MV-4-11 (cell line): Measurements from ENCODE around the gene EEF1AKMT3.
A peak's percentile ranks its signal among the peaks of the same experiment; 100 is the strongest.

Source experiments
- DNase-seq: peaks from one replicate; lab custom pipeline; 2025; lab: John Stamatoyannopoulos, UW

The EEF1AKMT3 gene

GRCh38 chr12:57772429-57773322, at the start of gene EEF1AKMT3:
TSS of gene EEF1AKMT3 (plus strand) at chr12:57772614. CDS start at chr12:57772725, 111 bp downstream.
- peak; percentile 65 for DNase-seq

- no peak for DNase-seq
Observed at GRCh38 chr12:57722716-57723629, 49.4 kb upstream of the EEF1AKMT3 start.

- no peak for DNase-seq
Observed at GRCh38 chr12:57723630-57723962, 48.8 kb upstream of the EEF1AKMT3 start.

GRCh38 chr12:57724003-57724935, 48.1 kb upstream of the EEF1AKMT3 start:
- DNase-seq = no peak

GRCh38 chr12:57724936-57725740, 47.3 kb upstream of the EEF1AKMT3 start:
- peak; percentile 3 for DNase-seq

GRCh38 chr12:57725851-57726150, 46.6 kb upstream of the EEF1AKMT3 start:
- DNase-seq = no peak

GRCh38 chr12:57726151-57726883, 46.1 kb upstream of the EEF1AKMT3 start:
- no peak for DNase-seq

GRCh38 chr12:57726884-57727757, 45.3 kb upstream of the EEF1AKMT3 start:
- DNase-seq = no peak

GRCh38 chr12:57727758-57728395, 44.5 kb upstream of the EEF1AKMT3 start:
- no peak for DNase-seq

GRCh38 chr12:57729321-57729844, 43.0 kb upstream of the EEF1AKMT3 start:
- no peak for DNase-seq

- DNase-seq = no peak
Observed at GRCh38 chr12:57730336-57731067, 41.9 kb upstream of the EEF1AKMT3 start.

GRCh38 chr12:57731411-57732080, 40.9 kb upstream of the EEF1AKMT3 start:
- no peak for DNase-seq

- DNase-seq = no peak
Observed at GRCh38 chr12:57732270-57732669, 40.1 kb upstream of the EEF1AKMT3 start.

- DNase-seq = no peak
Observed at GRCh38 chr12:57732726-57733593, 39.5 kb upstream of the EEF1AKMT3 start.

- no peak for DNase-seq
Observed at GRCh38 chr12:57733928-57734327, 38.5 kb upstream of the EEF1AKMT3 start.

GRCh38 chr12:57734591-57734990, 37.8 kb upstream of the EEF1AKMT3 start:
- DNase-seq = no peak
